HepG2 (cell line): Measurements from ENCODE around the gene SYNDIG1. TPM values are rescaled to one million over a fixed set of nuclear protein-coding genes. Genes with fewer than 3 reads are reported as not detected.

Experiments
- ATF5 ChIP-seq: sonication (generic); formaldehyde crosslinking; IDR thresholded peaks from 2 replicates; pipeline ENCODE4 v1.4.0; 2020; ENCODE audit warnings: mild to moderate bottlenecking, low read depth, missing genetic modification reagents
- BRD4 ChIP-seq: sonication (generic); formaldehyde crosslinking; IDR thresholded peaks from 2 replicates; pipeline ENCODE4 v1.4.0; 2020; ENCODE audit warnings: missing genetic modification reagents
- KMT2A ChIP-seq: sonication (generic); formaldehyde crosslinking; IDR thresholded peaks from 2 replicates; pipeline ENCODE4 v1.4.0; 2020; ENCODE audit warnings: missing genetic modification reagents
- MTA1 ChIP-seq: sonication (generic); formaldehyde crosslinking; IDR thresholded peaks from 2 replicates; pipeline ENCODE4 v1.4.0; 2020; ENCODE audit warnings: missing genetic modification reagents, mild to moderate bottlenecking, borderline replicate concordance
- PRPF4 ChIP-seq: fragments of 200-400 bp; formaldehyde crosslinking; IDR thresholded peaks from 2 replicates; pipeline ENCODE4 v1.6.1; 2016; ENCODE audit warnings: low read length, low read depth; ENCODE audit not compliant: poor library complexity, severe bottlenecking
- ZHX2 ChIP-seq, 2 experiments: sonication (generic) in 1 of 2; formaldehyde crosslinking in 1 of 2; IDR thresholded peaks; 2 replicates each; pipeline versions ENCODE4 v1.6.1 to v1.9.0; 2014 to 2022; ENCODE audit warnings: antibody characterized with exemption in 1 of 2, borderline replicate concordance in 1 of 2, inconsistent platforms in 1 of 2, low read depth in 1 of 2, missing genetic modification reagents in 1 of 2
- ZNF383 ChIP-seq: sonication (generic); formaldehyde crosslinking; IDR thresholded peaks from 2 replicates; pipeline ENCODE4 v1.4.0; 2020; ENCODE audit warnings: missing genetic modification reagents, mild to moderate bottlenecking, borderline replicate concordance
- ZNF407 ChIP-seq: sonication (generic); formaldehyde crosslinking; IDR thresholded peaks from one replicate; pipeline ENCODE4 v1.5.1; 2020; ENCODE audit warnings: mild to moderate bottlenecking, missing genetic modification reagents; ENCODE audit errors: not compliant biosample characterization
- ZNF496 ChIP-seq: sonication (generic); formaldehyde crosslinking; IDR thresholded peaks from 2 replicates; pipeline ENCODE4 v1.8.1; 2023; ENCODE audit warnings: mild to moderate bottlenecking, moderate library complexity, missing genetic modification reagents; ENCODE audit not compliant: insufficient replicate concordance
- ZNF570 ChIP-seq: sonication (generic); formaldehyde crosslinking; IDR thresholded peaks from 2 replicates; pipeline ENCODE4 v1.4.0; 2020; ENCODE audit warnings: mild to moderate bottlenecking, missing genetic modification reagents, borderline replicate concordance
- ZNF703 ChIP-seq: sonication (generic); formaldehyde crosslinking; IDR thresholded peaks from 2 replicates; pipeline ENCODE4 v1.5.1; 2020; ENCODE audit warnings: missing genetic modification reagents, mild to moderate bottlenecking, moderate library complexity, borderline replicate concordance
- ZNF879 ChIP-seq: sonication (generic); formaldehyde crosslinking; IDR thresholded peaks from 2 replicates; pipeline ENCODE4 v1.8.1; 2023; ENCODE audit warnings: missing genetic modification reagents
- polyA plus RNA-seq, 8 experiments: library from polyadenylated mRNA; depleted of rRNA in 3 of 8; stranded (reverse) in 7 of 8; unstranded in 1 of 8; fragments of >200 nt; fragmentation: Illumina TruSeq in 4 of 8; extraction: Trizol in 4 of 8; gene quantifications; 2 replicates each; pipeline versions ENCODE4 v1.2.1 to v1.2.3, GENCODE V29; 2011 to 2016; ENCODE audit warnings: low read depth in 4 of 8, missing spikeins in 1 of 8, mixed read lengths in 1 of 8; ENCODE audit not compliant: insufficient read depth in 1 of 8
- total RNA-seq, 5 experiments: library from RNA; depleted of rRNA; stranded (reverse); fragments of >200 nt; fragmentation: Illumina TruSeq; extraction: Trizol; gene quantifications; 2 replicates each; pipeline ENCODE4 v1.2.3, GENCODE V29; 2016; ENCODE audit warnings: low read depth in 1 of 5

Gene SYNDIG1
- total and polyA plus RNA-seq, 2 of the 13 experiments (the other 11 are each of a cell fraction or from before 2014, with no cell fraction given), result not detected

- TF ChIP-seq ZNF407 (CRISPR knock-in tag) (no peak), ZNF879 (CRISPR knock-in tag) (no peak), PRPF4 (no peak), BRD4 (CRISPR knock-in tag) (no peak), ATF5 (CRISPR knock-in tag) (no peak), ZNF703 (no peak), ZNF383 (CRISPR knock-in tag) (no peak), MTA1 (CRISPR knock-in tag) (no peak), ZNF570 (no peak), KMT2A (CRISPR knock-in tag) (no peak), ZHX2 (IDR thresholded peaks at IDR 0.05; ENCODE audit: low read depth) (no peak), ZHX2 (CRISPR knock-in tag; IDR thresholded peaks at IDR 0.05; ENCODE audit: borderline replicate concordance) (no peak), ZNF496 (no peak)
These were observed 176.9 kb downstream of the SYNDIG1 start (continued) for GRCh38 chr20:24646321-24646720.
